SK-N-SH (cell line): ENCODE measurements around the gene SLC24A3. TPM values are rescaled to one million over a fixed set of nuclear protein-coding genes. Genes with fewer than 3 reads are reported as not detected.

Source experiments
- CTCF ChIA-PET: fragments of 300-600, 350-600 bp; formaldehyde crosslinking; extraction: SDS; loops from one replicate; lab custom pipeline; 2021; lab: Yijun Ruan, JAX
- POLR2A ChIA-PET: fragments of 350-600 bp; sonication (Branson Sonifier 250); formaldehyde crosslinking; extraction: SDS; loops from one replicate; lab custom pipeline; 2020; ENCODE audit warnings: antibody characterized with exemption, inconsistent platforms; lab: Yijun Ruan, JAX
- DNase-seq: peaks from one replicate; pipeline ENCODE4 v3.0.0; 2012
- H2AFZ ChIP-seq: fragments of 200-600 bp; sonication (generic); 2 replicates; pipeline ENCODE4 v1.8.1; 2016; ENCODE audit warnings: antibody characterized with exemption, mild to moderate bottlenecking, low read depth
- H3F3A ChIP-seq: fragments of 200-600 bp; sonication (generic); replicated peaks from 2 replicates; pipeline ENCODE3; 2016; ENCODE audit warnings: antibody characterized with exemption, mild to moderate bottlenecking; ENCODE audit not compliant: insufficient read depth
- H3K27ac ChIP-seq, 2 experiments: fragments of 200-500 bp in 1 of 2; fragments of 200-600 bp in 1 of 2; sonication (Bioruptor generic) in 1 of 2; sonication (generic), shearing (Covaris generic) in 1 of 2; 2 replicates each; pipeline versions ENCODE4 v1.5.1 to v1.6.1; 2014 to 2016; ENCODE audit warnings: low read depth in 2 of 2, inconsistent platforms in 1 of 2, low read length in 1 of 2, mild to moderate bottlenecking in 1 of 2, mixed read lengths in 1 of 2
- H3K27me3 ChIP-seq: fragments of 200-600 bp; sonication (generic), shearing (Covaris generic); 2 replicates; pipeline ENCODE4 v1.6.1; 2016; ENCODE audit warnings: mixed run types; ENCODE audit not compliant: insufficient read depth
- H3K36me3 ChIP-seq, 2 experiments: fragments of 200-500 bp in 1 of 2; fragments of 200-600 bp in 1 of 2; sonication (Bioruptor generic) in 1 of 2; sonication (generic) in 1 of 2; replicated peaks in 1 of 2; 2 replicates each; pipeline versions ENCODE3 to v1.5.1; 2014 to 2016; ENCODE audit warnings: low read length in 1 of 2, mild to moderate bottlenecking in 1 of 2; ENCODE audit not compliant: insufficient read depth in 2 of 2, control insufficient read depth in 1 of 2
- H3K4me1 ChIP-seq, 2 experiments: fragments of 200-500 bp in 1 of 2; fragments of 200-600 bp in 1 of 2; sonication (Bioruptor generic) in 1 of 2; sonication (generic), shearing (Covaris generic) in 1 of 2; 2 replicates each; pipeline versions ENCODE4 v1.5.1 to v1.6.1; 2014 to 2016; ENCODE audit warnings: low read depth in 1 of 2, low read length in 1 of 2, mixed run types in 1 of 2; ENCODE audit not compliant: insufficient read depth in 2 of 2, control insufficient read depth in 1 of 2
- H3K4me2 ChIP-seq: fragments of 200-600 bp; sonication (generic), shearing (Covaris generic); 2 replicates; pipeline ENCODE4 v1.6.1; 2017; ENCODE audit warnings: mixed run types
- H3K4me3 ChIP-seq, 2 experiments: fragments of 200-500 bp in 1 of 2; fragments of 200-600 bp in 1 of 2; sonication (Bioruptor generic) in 1 of 2; sonication (generic), shearing (Covaris generic) in 1 of 2; 2 replicates each; pipeline versions ENCODE4 v1.5.1 to v1.8.1; 2014 to 2016; ENCODE audit warnings: low read depth in 2 of 2, inconsistent platforms in 1 of 2, low read length in 1 of 2, mild to moderate bottlenecking in 1 of 2, mixed read lengths in 1 of 2, moderate library complexity in 1 of 2
- H3K79me2 ChIP-seq: fragments of 200-600 bp; sonication (generic); 2 replicates; pipeline ENCODE4 v1.8.1; 2017; ENCODE audit warnings: mild to moderate bottlenecking; ENCODE audit not compliant: insufficient read depth
- H3K9ac ChIP-seq: fragments of 200-600 bp; sonication (generic); 2 replicates; pipeline ENCODE4 v1.6.1; 2017; ENCODE audit warnings: mixed run types
- H3K9me2 ChIP-seq: fragments of 200-600 bp; sonication (generic); 2 replicates; pipeline ENCODE4 v1.6.1; 2017; ENCODE audit warnings: mixed run types
- H3K9me3 ChIP-seq: fragments of 200-600 bp; sonication (generic); 2 replicates; pipeline ENCODE4 v1.6.1; 2017; ENCODE audit warnings: mixed run types, mild to moderate bottlenecking, moderate library complexity
- H4K20me1 ChIP-seq: fragments of 200-600 bp; sonication (generic); 2 replicates; pipeline ENCODE4 v1.6.1; 2017; ENCODE audit warnings: mild to moderate bottlenecking, mixed run types; ENCODE audit not compliant: insufficient read depth
- CHD2 ChIP-seq: fragments of 150-350 bp; IDR thresholded peaks from 2 replicates; pipeline ENCODE4 v1.6.1; 2018; ENCODE audit warnings: low read length; ENCODE audit not compliant: partially characterized antibody
- EZH2phosphoT487 ChIP-seq: fragments of 200-600 bp; sonication (generic); IDR thresholded peaks from 2 replicates; pipeline ENCODE4 v1.6.1; 2017; ENCODE audit warnings: low read depth, mixed run types, mild to moderate bottlenecking, antibody characterized with exemption, moderate library complexity, borderline replicate concordance
- FOSL2 ChIP-seq: IDR thresholded peaks from 2 replicates; pipeline ENCODE4 v1.4.0; 2012; ENCODE audit warnings: low read depth, mild to moderate bottlenecking, moderate library complexity, borderline replicate concordance
- FOXJ3 ChIP-seq: sonication (generic); formaldehyde crosslinking; IDR thresholded peaks from 2 replicates; pipeline ENCODE4 v1.5.1; 2020; ENCODE audit warnings: mild to moderate bottlenecking, missing genetic modification reagents
- MEF2A ChIP-seq: IDR thresholded peaks from 2 replicates; pipeline ENCODE4 v1.4.0; 2012; ENCODE audit warnings: low read depth, borderline replicate concordance
- MXI1 ChIP-seq: IDR thresholded peaks from 2 replicates; pipeline ENCODE4 v1.6.1; 2012; ENCODE audit warnings: mild to moderate bottlenecking, low read depth, low read length, improper control_type of control experiment
- NRF1 ChIP-seq: IDR thresholded peaks from 2 replicates; pipeline ENCODE4 v1.6.1; 2012; ENCODE audit warnings: low read depth, mild to moderate bottlenecking, low read length
- RAD21 ChIP-seq: IDR thresholded peaks from 2 replicates; pipeline ENCODE4 v1.6.1; 2012; ENCODE audit warnings: mild to moderate bottlenecking, low read length
- RCOR1 ChIP-seq: fragments of 150-350 bp; IDR thresholded peaks from 2 replicates; pipeline ENCODE4 v1.6.1; 2017; ENCODE audit warnings: antibody characterized with exemption, low read length
- SIN3A ChIP-seq: IDR thresholded peaks from 2 replicates; pipeline ENCODE4 v1.6.1; 2012; ENCODE audit warnings: low read depth, mild to moderate bottlenecking, low read length, moderate library complexity, borderline replicate concordance
- SMC3 ChIP-seq: IDR thresholded peaks from 2 replicates; pipeline ENCODE4 v1.6.1; 2012; ENCODE audit warnings: low read depth, low read length, improper control_type of control experiment
- TEAD4 ChIP-seq: IDR thresholded peaks from 2 replicates; pipeline ENCODE4 v1.4.0; 2012; ENCODE audit warnings: mild to moderate bottlenecking, borderline replicate concordance; ENCODE audit not compliant: insufficient read depth
- YY1 ChIP-seq: IDR thresholded peaks from 2 replicates; pipeline ENCODE4 v1.4.0; 2012; ENCODE audit warnings: low read depth, mild to moderate bottlenecking
- WGBS: methylation state at CpG from one replicate; pipeline ENCODE4 v1.1.6; 2017; ENCODE audit warnings: low lambda C conversion rate; 5-methylcytosine and 5-hydroxymethylcytosine counted together
- polyA plus RNA-seq, 3 experiments: library from polyadenylated mRNA; depleted of rRNA; stranded (reverse); fragments of >200 nt; gene quantifications; 2 replicates each; pipeline ENCODE4 v1.2.3, GENCODE V29; 2012
- TF ChIP-seq, protein P1 (sequence below): IDR thresholded peaks from 2 replicates; pipeline ENCODE4 v1.6.1; 2012; ENCODE audit warnings: mild to moderate bottlenecking, low read depth, low read length, moderate library complexity
- TF ChIP-seq, protein P2 (sequence below): fragments of 200-600 bp; sonication (generic); IDR thresholded peaks from 2 replicates; pipeline ENCODE4 v1.6.1; 2017; ENCODE audit warnings: antibody characterized with exemption, mild to moderate bottlenecking, moderate library complexity
- TF ChIP-seq, protein P3 (sequence below): IDR thresholded peaks from 2 replicates; pipeline ENCODE4 v1.4.0; 2012; ENCODE audit warnings: low read depth
- TF ChIP-seq, protein P4 (sequence below): fragments of 150-350 bp; IDR thresholded peaks from 2 replicates; pipeline ENCODE4 v1.6.1; 2017; ENCODE audit warnings: antibody characterized with exemption, low read length, low read depth, borderline replicate concordance
- TF ChIP-seq, protein P5 (sequence below): IDR thresholded peaks from 2 replicates; pipeline ENCODE4 v1.4.0; 2012; ENCODE audit warnings: low read depth, borderline replicate concordance
- TF ChIP-seq, protein P6 (sequence below): IDR thresholded peaks from 2 replicates; pipeline ENCODE4; 2012

Gene SLC24A3
- polyA plus RNA-seq, 1 of the 3 experiments (the other 2 are of a cell fraction) = not detected

DNA sequence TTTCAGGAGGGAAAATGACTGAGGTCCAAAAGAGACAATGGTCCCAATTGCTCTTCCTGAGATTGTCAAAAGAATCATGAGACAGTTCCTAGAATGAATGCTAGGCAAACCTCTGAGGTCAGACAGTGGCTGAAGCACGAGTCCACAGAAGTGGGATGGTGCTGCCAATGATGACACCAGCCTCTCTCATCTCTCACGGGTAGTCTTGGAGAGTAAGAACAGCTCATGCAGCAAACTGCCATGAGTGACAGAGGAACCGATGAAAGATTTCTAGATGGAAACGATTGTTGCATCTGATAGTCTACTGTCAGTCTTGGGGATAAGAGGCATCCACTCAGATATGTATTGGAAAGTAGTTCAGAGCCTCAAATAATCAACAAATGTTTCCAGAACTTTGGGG, 188.7 kb downstream of the SLC24A3 start:
- no peak overlapping the region for H3K4me2 ChIP-seq
- no peaks in the 10 kb centered on the region; the same call in 1 of the 2 replicates for H3K27me3 ChIP-seq
- H3K36me3 ChIP-seq = no peaks in the 10 kb centered on the region
- H3K79me2 ChIP-seq = no peaks in the 10 kb centered on the region
- no peak overlapping the region for H3K4me3 ChIP-seq
- H3K27ac ChIP-seq = no peak overlapping the region
- no peak for TF ChIP-seq CHD2
- TF ChIP-seq RAD21 = no peak
- TF ChIP-seq, protein P1, sequence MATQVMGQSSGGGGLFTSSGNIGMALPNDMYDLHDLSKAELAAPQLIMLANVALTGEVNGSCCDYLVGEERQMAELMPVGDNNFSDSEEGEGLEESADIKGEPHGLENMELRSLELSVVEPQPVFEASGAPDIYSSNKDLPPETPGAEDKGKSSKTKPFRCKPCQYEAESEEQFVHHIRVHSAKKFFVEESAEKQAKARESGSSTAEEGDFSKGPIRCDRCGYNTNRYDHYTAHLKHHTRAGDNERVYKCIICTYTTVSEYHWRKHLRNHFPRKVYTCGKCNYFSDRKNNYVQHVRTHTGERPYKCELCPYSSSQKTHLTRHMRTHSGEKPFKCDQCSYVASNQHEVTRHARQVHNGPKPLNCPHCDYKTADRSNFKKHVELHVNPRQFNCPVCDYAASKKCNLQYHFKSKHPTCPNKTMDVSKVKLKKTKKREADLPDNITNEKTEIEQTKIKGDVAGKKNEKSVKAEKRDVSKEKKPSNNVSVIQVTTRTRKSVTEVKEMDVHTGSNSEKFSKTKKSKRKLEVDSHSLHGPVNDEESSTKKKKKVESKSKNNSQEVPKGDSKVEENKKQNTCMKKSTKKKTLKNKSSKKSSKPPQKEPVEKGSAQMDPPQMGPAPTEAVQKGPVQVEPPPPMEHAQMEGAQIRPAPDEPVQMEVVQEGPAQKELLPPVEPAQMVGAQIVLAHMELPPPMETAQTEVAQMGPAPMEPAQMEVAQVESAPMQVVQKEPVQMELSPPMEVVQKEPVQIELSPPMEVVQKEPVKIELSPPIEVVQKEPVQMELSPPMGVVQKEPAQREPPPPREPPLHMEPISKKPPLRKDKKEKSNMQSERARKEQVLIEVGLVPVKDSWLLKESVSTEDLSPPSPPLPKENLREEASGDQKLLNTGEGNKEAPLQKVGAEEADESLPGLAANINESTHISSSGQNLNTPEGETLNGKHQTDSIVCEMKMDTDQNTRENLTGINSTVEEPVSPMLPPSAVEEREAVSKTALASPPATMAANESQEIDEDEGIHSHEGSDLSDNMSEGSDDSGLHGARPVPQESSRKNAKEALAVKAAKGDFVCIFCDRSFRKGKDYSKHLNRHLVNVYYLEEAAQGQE = no peak
- TF ChIP-seq FOXJ3 (CRISPR knock-in tag) = no peak
- no peak for TF ChIP-seq FOSL2
- TF ChIP-seq RCOR1 = no peak
- TF ChIP-seq, protein P2, sequence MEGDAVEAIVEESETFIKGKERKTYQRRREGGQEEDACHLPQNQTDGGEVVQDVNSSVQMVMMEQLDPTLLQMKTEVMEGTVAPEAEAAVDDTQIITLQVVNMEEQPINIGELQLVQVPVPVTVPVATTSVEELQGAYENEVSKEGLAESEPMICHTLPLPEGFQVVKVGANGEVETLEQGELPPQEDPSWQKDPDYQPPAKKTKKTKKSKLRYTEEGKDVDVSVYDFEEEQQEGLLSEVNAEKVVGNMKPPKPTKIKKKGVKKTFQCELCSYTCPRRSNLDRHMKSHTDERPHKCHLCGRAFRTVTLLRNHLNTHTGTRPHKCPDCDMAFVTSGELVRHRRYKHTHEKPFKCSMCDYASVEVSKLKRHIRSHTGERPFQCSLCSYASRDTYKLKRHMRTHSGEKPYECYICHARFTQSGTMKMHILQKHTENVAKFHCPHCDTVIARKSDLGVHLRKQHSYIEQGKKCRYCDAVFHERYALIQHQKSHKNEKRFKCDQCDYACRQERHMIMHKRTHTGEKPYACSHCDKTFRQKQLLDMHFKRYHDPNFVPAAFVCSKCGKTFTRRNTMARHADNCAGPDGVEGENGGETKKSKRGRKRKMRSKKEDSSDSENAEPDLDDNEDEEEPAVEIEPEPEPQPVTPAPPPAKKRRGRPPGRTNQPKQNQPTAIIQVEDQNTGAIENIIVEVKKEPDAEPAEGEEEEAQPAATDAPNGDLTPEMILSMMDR = no peak
- TF ChIP-seq YY1 = no peak
- TF ChIP-seq NRF1 = no peak
- no peak for TF ChIP-seq MXI1
- no peak for TF ChIP-seq MEF2A
- TF ChIP-seq, protein P3, sequence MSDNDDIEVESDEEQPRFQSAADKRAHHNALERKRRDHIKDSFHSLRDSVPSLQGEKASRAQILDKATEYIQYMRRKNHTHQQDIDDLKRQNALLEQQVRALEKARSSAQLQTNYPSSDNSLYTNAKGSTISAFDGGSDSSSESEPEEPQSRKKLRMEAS = no peak
- TF ChIP-seq TEAD4 = no peak
- TF ChIP-seq EZH2phosphoT487 = no peak
- TF ChIP-seq, protein P4, sequence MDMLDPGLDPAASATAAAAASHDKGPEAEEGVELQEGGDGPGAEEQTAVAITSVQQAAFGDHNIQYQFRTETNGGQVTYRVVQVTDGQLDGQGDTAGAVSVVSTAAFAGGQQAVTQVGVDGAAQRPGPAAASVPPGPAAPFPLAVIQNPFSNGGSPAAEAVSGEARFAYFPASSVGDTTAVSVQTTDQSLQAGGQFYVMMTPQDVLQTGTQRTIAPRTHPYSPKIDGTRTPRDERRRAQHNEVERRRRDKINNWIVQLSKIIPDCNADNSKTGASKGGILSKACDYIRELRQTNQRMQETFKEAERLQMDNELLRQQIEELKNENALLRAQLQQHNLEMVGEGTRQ = no peak
- TF ChIP-seq SMC3 = no peak
- TF ChIP-seq, protein P5, sequence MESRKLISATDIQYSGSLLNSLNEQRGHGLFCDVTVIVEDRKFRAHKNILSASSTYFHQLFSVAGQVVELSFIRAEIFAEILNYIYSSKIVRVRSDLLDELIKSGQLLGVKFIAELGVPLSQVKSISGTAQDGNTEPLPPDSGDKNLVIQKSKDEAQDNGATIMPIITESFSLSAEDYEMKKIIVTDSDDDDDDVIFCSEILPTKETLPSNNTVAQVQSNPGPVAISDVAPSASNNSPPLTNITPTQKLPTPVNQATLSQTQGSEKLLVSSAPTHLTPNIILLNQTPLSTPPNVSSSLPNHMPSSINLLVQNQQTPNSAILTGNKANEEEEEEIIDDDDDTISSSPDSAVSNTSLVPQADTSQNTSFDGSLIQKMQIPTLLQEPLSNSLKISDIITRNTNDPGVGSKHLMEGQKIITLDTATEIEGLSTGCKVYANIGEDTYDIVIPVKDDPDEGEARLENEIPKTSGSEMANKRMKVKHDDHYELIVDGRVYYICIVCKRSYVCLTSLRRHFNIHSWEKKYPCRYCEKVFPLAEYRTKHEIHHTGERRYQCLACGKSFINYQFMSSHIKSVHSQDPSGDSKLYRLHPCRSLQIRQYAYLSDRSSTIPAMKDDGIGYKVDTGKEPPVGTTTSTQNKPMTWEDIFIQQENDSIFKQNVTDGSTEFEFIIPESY = no peak
- no peak for TF ChIP-seq SIN3A
- TF ChIP-seq, protein P6, sequence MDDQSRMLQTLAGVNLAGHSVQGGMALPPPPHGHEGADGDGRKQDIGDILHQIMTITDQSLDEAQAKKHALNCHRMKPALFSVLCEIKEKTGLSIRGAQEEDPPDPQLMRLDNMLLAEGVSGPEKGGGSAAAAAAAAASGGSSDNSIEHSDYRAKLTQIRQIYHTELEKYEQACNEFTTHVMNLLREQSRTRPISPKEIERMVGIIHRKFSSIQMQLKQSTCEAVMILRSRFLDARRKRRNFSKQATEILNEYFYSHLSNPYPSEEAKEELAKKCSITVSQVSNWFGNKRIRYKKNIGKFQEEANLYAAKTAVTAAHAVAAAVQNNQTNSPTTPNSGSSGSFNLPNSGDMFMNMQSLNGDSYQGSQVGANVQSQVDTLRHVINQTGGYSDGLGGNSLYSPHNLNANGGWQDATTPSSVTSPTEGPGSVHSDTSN = no peak
- CTCF ChIA-PET = no interaction called here
- no peaks in the 10 kb centered on the region; a peak in 1 of 4 replicates for H3K4me1 ChIP-seq
- H4K20me1 ChIP-seq = no peaks in the 10 kb centered on the region
- 2% methylated on average over 4 of the region's 4 CpGs for WGBS
- peaks cover 3% of the 10 kb centered on the region; the same call in 1 of the 2 replicates for H3K9me3 ChIP-seq
- no peak for DNase-seq
- POLR2A ChIA-PET = no interaction called here
- H3K9ac ChIP-seq = no peak overlapping the region
- H2AFZ ChIP-seq = no peak overlapping the region
- no peaks in the 10 kb centered on the region; the same call in 1 of the 2 replicates for H3K9me2 ChIP-seq
- no peaks in the 10 kb centered on the region for H3F3A ChIP-seq
